Esophagus muscularis mucosa (tissue), 4 donors: ENCODE results near the gene TMEM87B. TPM values are rescaled to one million over a fixed set of nuclear protein-coding genes. Genes with fewer than 3 reads are reported as not detected.

Source experiments
- DNase-seq: peaks from one replicate; pipeline ENCODE4 v3.0.0-alpha.2; 2017; ENCODE audit errors: extremely low spot score
- H3K27ac ChIP-seq, 4 donors: fragments of 200-600 bp; sonication (generic); replicated peaks in 1 of 4; 1 replicate in 3 of 4; 2 replicates in 1 of 4; pipeline ENCODE4 v1.5.1; 2016 to 2019; ENCODE audit warnings: mild to moderate bottlenecking in 1 of 4
- H3K27me3 ChIP-seq, 4 donors: fragments of 200-600 bp; sonication (generic); one replicate each; pipeline versions ENCODE4 v1.5.1 to v1.6.0; 2016 to 2019
- H3K36me3 ChIP-seq, 4 donors: fragments of 200-600 bp; sonication (generic); one replicate each; pipeline ENCODE4 v1.5.1; 2016 to 2019
- H3K4me1 ChIP-seq, 4 donors: fragments of 200-600 bp; sonication (generic); one replicate each; pipeline ENCODE4 v1.5.1; 2016 to 2019
- H3K4me3 ChIP-seq, 4 donors: fragments of 200-600 bp; sonication (generic); 1 replicate in 2 of 4; 2 replicates in 2 of 4; pipeline ENCODE4 v1.5.1; 2016 to 2019; ENCODE audit warnings: mild to moderate bottlenecking in 4 of 4, moderate library complexity in 1 of 4
- H3K9me3 ChIP-seq, 4 donors: fragments of 200-600 bp; sonication (generic); 1 replicate in 3 of 4; 2 replicates in 1 of 4; pipeline ENCODE4 v1.5.1; 2016 to 2019
- CTCF ChIP-seq, 3 experiments: fragments of 200-600 bp in 2 of 3; fragments of 450-650 bp in 1 of 3; sonication (generic) in 2 of 3; IDR thresholded peaks; one replicate each; pipeline ENCODE4 v1.5.1; 2017 to 2019; ENCODE audit warnings: antibody characterized with exemption in 3 of 3, mild to moderate bottlenecking in 2 of 3, moderate library complexity in 1 of 3
- EP300 ChIP-seq: sonication (generic); formaldehyde crosslinking; IDR thresholded peaks from one replicate; pipeline ENCODE4 v1.6.1; 2017; ENCODE audit warnings: antibody characterized with exemption
- POLR2A ChIP-seq: fragments of 450-650 bp; IDR thresholded peaks from one replicate; pipeline ENCODE4 v1.6.1; 2017; ENCODE audit warnings: antibody characterized with exemption, moderate library complexity, mild to moderate bottlenecking, low read depth
- POLR2AphosphoS5 ChIP-seq, 2 donors: sonication (generic); formaldehyde crosslinking; IDR thresholded peaks; one replicate each; pipeline ENCODE4 v1.6.1; 2017; ENCODE audit warnings: antibody characterized with exemption in 2 of 2
- WGBS: methylation state at CpG from one replicate; pipeline ENCODE4 v1.1.5; 2018; 5-methylcytosine and 5-hydroxymethylcytosine counted together
- intact Hi-C: fragments of 100-400 bp; cut with DNase I; formaldehyde crosslinking; loops from one replicate; pipeline ENCODE4 v1.15.1; 2023
- total RNA-seq, 4 donors: library from RNA; depleted of rRNA; stranded (reverse); fragments of >200 nt; gene quantifications; one replicate each; pipeline versions ENCODE4 v1.1.0 to v1.2.1, GENCODE V29; 2016

Gene TMEM87B
- 10 to 100 TPM; 13.7 to 21.8 (median 14.9) TPM for total RNA-seq

GRCh38 chr2:112054847-112055729, at the start of gene TMEM87B:
Gene TMEM87B (plus strand): TSS chr2:112055269. CDS start chr2:112055592, 323 bp downstream.
- intact Hi-C loops, result loop anchor here (10.0 kb wide), 1 partner anchor 200 kb away; the partner anchor contains the start of gene ZC3H8
- under 1% methylated on average over 27 of the region's 90 CpGs for WGBS
- peak within 1 kb of the TSS; percentile 92 to 99 (median 95) for H3K27ac ChIP-seq
- H3K9me3 ChIP-seq, result no peaks in the 10 kb centered on the region
- peaks cover 28 to 42% (median 34%) of the 10 kb centered on the region in 4 donors for H3K4me1 ChIP-seq
- TF ChIP-seq POLR2AphosphoS5 (IDR thresholded peaks at IDR 0.05), result peak; percentile 91 to 95
- TF ChIP-seq CTCF (IDR thresholded peaks at IDR 0.05), result no peak
- TF ChIP-seq EP300, result no peak
- TF ChIP-seq POLR2A, result peak; percentile 40
- H3K27me3 ChIP-seq, result no peaks in the 10 kb centered on the region
- peak; percentile 100 for DNase-seq
- H3K4me3 ChIP-seq, result peak within 1 kb of the TSS; percentile 71 to 88 (median 79)
- H3K36me3 ChIP-seq, result peaks cover 0 to 4% (median 1%) of the 10 kb centered on the region in 4 donors

GRCh38 chr2:112005406-112006075, 49.5 kb upstream of the TMEM87B start:
- no peaks in the 10 kb centered on the region for H3K9me3 ChIP-seq
- H3K27ac ChIP-seq, result no peak overlapping the region
- no peak for TF ChIP-seq POLR2AphosphoS5 (IDR thresholded peaks at IDR 0.05)
- intact Hi-C loops, result no loop called here
- H3K27me3 ChIP-seq, result no peaks in the 10 kb centered on the region
- H3K4me1 ChIP-seq, result peaks cover 0 to 11% (median 3%) of the 10 kb centered on the region in 4 donors
- DNase-seq, result no peak
- 92% methylated on average over 5 of the region's 5 CpGs for WGBS
- H3K4me3 ChIP-seq, result no peak overlapping the region
- H3K36me3 ChIP-seq, result peaks cover 10 to 62% (median 34%) of the 10 kb centered on the region in 4 donors

- Histone ChIP-seq H3K9me3 (no peaks in the 10 kb centered on the region), H3K4me1 (peaks cover 0 to 11% (median 3%) of the 10 kb centered on the region in 4 donors), H3K27me3 (no peaks in the 10 kb centered on the region), H3K27ac (no peak overlapping the region), H3K36me3 (peaks cover 10 to 66% (median 39%) of the 10 kb centered on the region in 4 donors), H3K4me3 (no peak overlapping the region)
- DNase-seq, result no peak
- intact Hi-C loops, result no loop called here
- TF ChIP-seq POLR2AphosphoS5 (IDR thresholded peaks at IDR 0.05) (no peak), POLR2A (no peak), CTCF (IDR thresholded peaks at IDR 0.05) (no peak), EP300 (no peak)
- WGBS, result 72% methylated on average over 4 of the region's 4 CpGs
Measured at GRCh38 chr2:112006076-112006410, 49.0 kb upstream of the TMEM87B start.

- Histone ChIP-seq H3K36me3 (peaks cover 10 to 74% (median 51%) of the 10 kb centered on the region in 4 donors), H3K27me3 (no peaks in the 10 kb centered on the region), H3K4me3 (no peak overlapping the region), H3K4me1 (peaks cover 0 to 11% (median 0%) of the 10 kb centered on the region in 4 donors), H3K27ac (no peak overlapping the region), H3K9me3 (no peaks in the 10 kb centered on the region)
- intact Hi-C loops, result no loop called here
- TF ChIP-seq CTCF (IDR thresholded peaks at IDR 0.05) (no peak), POLR2A (no peak), POLR2AphosphoS5 (IDR thresholded peaks at IDR 0.05) (no peak), EP300 (no peak)
- 87% methylated on average over 2 of the region's 2 CpGs for WGBS
- DNase-seq, result no peak
Measured at GRCh38 chr2:112007493-112007892, 47.6 kb upstream of the TMEM87B start.

- no peak for TF ChIP-seq POLR2AphosphoS5 (IDR thresholded peaks at IDR 0.05)
- TF ChIP-seq CTCF (IDR thresholded peaks at IDR 0.05), result no peak
- TF ChIP-seq EP300, result no peak
- no peak for TF ChIP-seq POLR2A
- Histone ChIP-seq H3K9me3 (no peaks in the 10 kb centered on the region), H3K4me1 (peaks cover 0 to 11% (median 0%) of the 10 kb centered on the region in 4 donors), H3K4me3 (no peak overlapping the region), H3K27ac (no peak overlapping the region), H3K36me3 (peaks cover 10 to 79% (median 56%) of the 10 kb centered on the region in 4 donors), H3K27me3 (no peaks in the 10 kb centered on the region)
- 86% methylated on average over 2 of the region's 2 CpGs for WGBS
- DNase-seq, result no peak
- intact Hi-C loops, result no loop called here
Measured at GRCh38 chr2:112008910-112009485, 46.1 kb upstream of the TMEM87B start.
